Panc1 (cell line): ENCODE data around the gene ZNRF3. TPM values are rescaled to one million over a fixed set of nuclear protein-coding genes. Genes with fewer than 3 reads are reported as not detected.

Experiments used
- ATAC-seq: fragments of 200-7000 bp; cut with Tn5 transposase; 2 replicates; pipeline ENCODE4 v1.9.1; 2020; ENCODE audit warnings: mild to moderate bottlenecking, moderate library complexity
- BruUV-seq: library from RNA; stranded (reverse); fragments of 400-500 nt; replicated peaks from 2 replicates; lab custom pipeline; 2021; lab: Mats Ljungman, UMichigan
- CTCF ChIA-PET: fragments of 300-600 bp; sonication (Branson Sonifier 250); formaldehyde crosslinking; loops from one replicate; lab custom pipeline; 2022; ENCODE audit warnings: antibody characterized with exemption; lab: Charles Lee
- POLR2A ChIA-PET: fragments of 300-600 bp; sonication (Branson Sonifier 250); formaldehyde crosslinking; loops from one replicate; lab custom pipeline; 2022; ENCODE audit warnings: antibody characterized with exemption; lab: Charles Lee
- DNase-seq: peaks from one replicate; pipeline ENCODE4 v3.0.0-alpha.2; 2010; ENCODE audit warnings: low read depth, low spot score
- H3K27ac ChIP-seq: 2 replicates; pipeline ENCODE4 v1.5.1; 2011; ENCODE audit warnings: mild to moderate bottlenecking, low read length, inconsistent platforms
- H3K27me3 ChIP-seq: fragments of 200-500 bp; sonication (Bioruptor generic); 2 replicates; pipeline ENCODE4 v1.6.0; 2014; ENCODE audit warnings: low read length, inconsistent platforms; ENCODE audit not compliant: control insufficient read depth, insufficient read depth
- H3K36me3 ChIP-seq: fragments of 200-500 bp; sonication (Bioruptor generic); 2 replicates; pipeline ENCODE4 v1.5.1; 2014; ENCODE audit warnings: inconsistent platforms, mild to moderate bottlenecking, low read length, moderate library complexity; ENCODE audit not compliant: control insufficient read depth, insufficient read depth
- H3K4me1 ChIP-seq: 2 replicates; pipeline ENCODE4 v1.5.1; 2011; ENCODE audit warnings: inconsistent platforms, mild to moderate bottlenecking, low read length, moderate library complexity; ENCODE audit not compliant: control insufficient read depth, insufficient read depth
- H3K4me3 ChIP-seq, 2 experiments: 2 replicates each; pipeline ENCODE4 v1.5.1; 2011 to 2012; ENCODE audit warnings: low read depth in 2 of 2, low read length in 2 of 2, mild to moderate bottlenecking in 2 of 2, inconsistent platforms in 1 of 2, moderate library complexity in 1 of 2
- H3K9me3 ChIP-seq: fragments of 200-500 bp; sonication (Bioruptor generic); 2 replicates; pipeline ENCODE4 v1.5.1; 2014; ENCODE audit warnings: low read depth, mild to moderate bottlenecking, inconsistent platforms, low read length, moderate library complexity; ENCODE audit not compliant: control insufficient read depth, insufficient read depth
- POLR2AphosphoS5 ChIP-seq: IDR thresholded peaks from 2 replicates; pipeline ENCODE4 v1.6.1; 2012; ENCODE audit warnings: mild to moderate bottlenecking, low read depth, low read length, moderate library complexity
- SIN3A ChIP-seq: IDR thresholded peaks from 2 replicates; pipeline ENCODE4 v1.6.1; 2012; ENCODE audit warnings: low read depth, mild to moderate bottlenecking, low read length, moderate library complexity, borderline replicate concordance; ENCODE audit not compliant: insufficient read depth
- TCF7L2 ChIP-seq: IDR thresholded peaks from 2 replicates; pipeline ENCODE4 v1.6.1; 2011; ENCODE audit warnings: mild to moderate bottlenecking, low read depth, low read length, inconsistent platforms
- in situ Hi-C: cut with HindIII; loops from 2 replicates; pipeline ENCODE4 v1.10.0; 2016; ENCODE audit warnings: low sequenced_read_pairs, low pct_unique_long_range_greater_than_20kb
- intact Hi-C: fragments of 100-400 bp; cut with micrococcal nuclease; formaldehyde crosslinking; loops from one replicate; pipeline ENCODE4 v1.10.0; 2022; ENCODE audit not compliant: unreplicated experiment
- total RNA-seq: library from RNA; stranded (reverse); gene quantifications from one replicate; pipeline ENCODE4 v1.2.1, GENCODE V29; 2021; ENCODE audit not compliant: unreplicated experiment
- TF ChIP-seq, protein P1 (sequence below): fragments of 450-650 bp; IDR thresholded peaks from 2 replicates; pipeline ENCODE4 v1.5.1; 2017; ENCODE audit warnings: mild to moderate bottlenecking
- TF ChIP-seq, protein P2 (sequence below), 2 experiments: IDR thresholded peaks; 2 replicates each; pipeline ENCODE4 v1.6.1; 2011 to 2012; ENCODE audit warnings: low read depth in 2 of 2, control low read depth in 1 of 2, low read length in 1 of 2, mild to moderate bottlenecking in 1 of 2, moderate library complexity in 1 of 2; ENCODE audit not compliant: insufficient read depth in 1 of 2

ZNRF3 gene
- total RNA-seq, 1 experiment from 2014 or later: 7.3 TPM

DNA sequence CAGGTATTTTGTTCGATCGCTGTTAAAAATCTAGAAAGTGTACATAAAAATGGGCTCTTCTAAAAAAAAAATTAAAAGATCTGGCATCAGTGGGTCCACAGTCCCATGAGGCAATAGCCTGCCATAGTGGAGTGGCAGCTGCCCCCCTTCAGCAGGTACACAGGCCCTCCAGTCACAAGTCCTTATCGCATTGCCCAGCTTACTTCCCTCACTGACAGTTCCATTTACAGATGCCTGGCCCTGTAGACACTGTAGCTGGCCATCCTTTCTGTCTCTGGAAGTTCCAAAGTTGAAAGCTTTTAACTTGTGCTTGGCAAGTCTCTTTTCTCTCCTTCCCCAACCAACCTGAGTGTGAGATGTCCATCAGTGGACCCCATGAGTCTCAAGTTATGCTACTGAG is 11.4 kb downstream of the ZNRF3 start:
- no peaks in the 10 kb centered on the region for H3K27me3 ChIP-seq
- no peaks in the 10 kb centered on the region for H3K36me3 ChIP-seq
- no peak overlapping the region for H3K27ac ChIP-seq
- CTCF ChIA-PET: no interaction called here
- H3K4me1 ChIP-seq: no peaks in the 10 kb centered on the region
- H3K9me3 ChIP-seq: no peaks in the 10 kb centered on the region
- TF ChIP-seq TCF7L2 (no peak), POLR2AphosphoS5 (no peak), SIN3A (no peak)
- TF ChIP-seq, protein P1, sequence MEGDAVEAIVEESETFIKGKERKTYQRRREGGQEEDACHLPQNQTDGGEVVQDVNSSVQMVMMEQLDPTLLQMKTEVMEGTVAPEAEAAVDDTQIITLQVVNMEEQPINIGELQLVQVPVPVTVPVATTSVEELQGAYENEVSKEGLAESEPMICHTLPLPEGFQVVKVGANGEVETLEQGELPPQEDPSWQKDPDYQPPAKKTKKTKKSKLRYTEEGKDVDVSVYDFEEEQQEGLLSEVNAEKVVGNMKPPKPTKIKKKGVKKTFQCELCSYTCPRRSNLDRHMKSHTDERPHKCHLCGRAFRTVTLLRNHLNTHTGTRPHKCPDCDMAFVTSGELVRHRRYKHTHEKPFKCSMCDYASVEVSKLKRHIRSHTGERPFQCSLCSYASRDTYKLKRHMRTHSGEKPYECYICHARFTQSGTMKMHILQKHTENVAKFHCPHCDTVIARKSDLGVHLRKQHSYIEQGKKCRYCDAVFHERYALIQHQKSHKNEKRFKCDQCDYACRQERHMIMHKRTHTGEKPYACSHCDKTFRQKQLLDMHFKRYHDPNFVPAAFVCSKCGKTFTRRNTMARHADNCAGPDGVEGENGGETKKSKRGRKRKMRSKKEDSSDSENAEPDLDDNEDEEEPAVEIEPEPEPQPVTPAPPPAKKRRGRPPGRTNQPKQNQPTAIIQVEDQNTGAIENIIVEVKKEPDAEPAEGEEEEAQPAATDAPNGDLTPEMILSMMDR: no peak
- TF ChIP-seq, protein P2, sequence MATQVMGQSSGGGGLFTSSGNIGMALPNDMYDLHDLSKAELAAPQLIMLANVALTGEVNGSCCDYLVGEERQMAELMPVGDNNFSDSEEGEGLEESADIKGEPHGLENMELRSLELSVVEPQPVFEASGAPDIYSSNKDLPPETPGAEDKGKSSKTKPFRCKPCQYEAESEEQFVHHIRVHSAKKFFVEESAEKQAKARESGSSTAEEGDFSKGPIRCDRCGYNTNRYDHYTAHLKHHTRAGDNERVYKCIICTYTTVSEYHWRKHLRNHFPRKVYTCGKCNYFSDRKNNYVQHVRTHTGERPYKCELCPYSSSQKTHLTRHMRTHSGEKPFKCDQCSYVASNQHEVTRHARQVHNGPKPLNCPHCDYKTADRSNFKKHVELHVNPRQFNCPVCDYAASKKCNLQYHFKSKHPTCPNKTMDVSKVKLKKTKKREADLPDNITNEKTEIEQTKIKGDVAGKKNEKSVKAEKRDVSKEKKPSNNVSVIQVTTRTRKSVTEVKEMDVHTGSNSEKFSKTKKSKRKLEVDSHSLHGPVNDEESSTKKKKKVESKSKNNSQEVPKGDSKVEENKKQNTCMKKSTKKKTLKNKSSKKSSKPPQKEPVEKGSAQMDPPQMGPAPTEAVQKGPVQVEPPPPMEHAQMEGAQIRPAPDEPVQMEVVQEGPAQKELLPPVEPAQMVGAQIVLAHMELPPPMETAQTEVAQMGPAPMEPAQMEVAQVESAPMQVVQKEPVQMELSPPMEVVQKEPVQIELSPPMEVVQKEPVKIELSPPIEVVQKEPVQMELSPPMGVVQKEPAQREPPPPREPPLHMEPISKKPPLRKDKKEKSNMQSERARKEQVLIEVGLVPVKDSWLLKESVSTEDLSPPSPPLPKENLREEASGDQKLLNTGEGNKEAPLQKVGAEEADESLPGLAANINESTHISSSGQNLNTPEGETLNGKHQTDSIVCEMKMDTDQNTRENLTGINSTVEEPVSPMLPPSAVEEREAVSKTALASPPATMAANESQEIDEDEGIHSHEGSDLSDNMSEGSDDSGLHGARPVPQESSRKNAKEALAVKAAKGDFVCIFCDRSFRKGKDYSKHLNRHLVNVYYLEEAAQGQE (IDR thresholded peaks at IDR 0.05; ENCODE audit: insufficient read depth in 1 of 2, low read depth in 2 of 2, low read length in 1 of 2): no peak
- POLR2A ChIA-PET: no interaction called here
- H3K4me3 ChIP-seq: no peak overlapping the region
- BruUV-seq: no TSS peak
- DNase-seq: no peak
- in situ Hi-C loops (no loop called here), intact Hi-C loops (no loop called here)
- ATAC-seq: no peak

DNA sequence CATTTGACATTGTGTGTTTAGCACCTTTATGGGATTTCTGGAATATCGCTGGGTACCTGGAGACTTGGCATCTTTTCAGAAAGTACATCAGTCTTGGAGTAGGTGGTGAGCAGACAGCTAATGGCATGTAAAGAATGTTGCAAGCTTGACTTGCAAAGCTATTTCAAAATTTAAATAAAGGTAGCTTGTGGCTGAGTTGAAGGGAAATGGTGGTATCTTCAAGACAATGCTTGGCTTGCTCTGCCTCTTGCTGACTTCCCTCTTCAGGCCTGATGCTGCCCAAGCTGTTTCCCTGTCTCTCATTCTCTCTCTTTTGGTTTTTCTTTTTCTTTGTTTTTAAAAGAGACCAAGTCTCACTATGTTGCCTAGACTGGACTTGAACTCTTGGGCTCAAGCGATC is 13.2 kb downstream of the ZNRF3 start:
- intact Hi-C loops (no loop called here), in situ Hi-C loops (no loop called here)
- POLR2A ChIA-PET: no interaction called here
- no peak for ATAC-seq
- TF ChIP-seq POLR2AphosphoS5 (no peak), TCF7L2 (no peak)
- Histone ChIP-seq H3K4me1 (no peaks in the 10 kb centered on the region), H3K27me3 (no peaks in the 10 kb centered on the region), H3K4me3 (no peak overlapping the region), H3K36me3 (no peaks in the 10 kb centered on the region), H3K27ac (no peak overlapping the region), H3K9me3 (no peaks in the 10 kb centered on the region)
- BruUV-seq: no TSS peak
- DNase-seq: no peak
- CTCF ChIA-PET: no interaction called here

DNA sequence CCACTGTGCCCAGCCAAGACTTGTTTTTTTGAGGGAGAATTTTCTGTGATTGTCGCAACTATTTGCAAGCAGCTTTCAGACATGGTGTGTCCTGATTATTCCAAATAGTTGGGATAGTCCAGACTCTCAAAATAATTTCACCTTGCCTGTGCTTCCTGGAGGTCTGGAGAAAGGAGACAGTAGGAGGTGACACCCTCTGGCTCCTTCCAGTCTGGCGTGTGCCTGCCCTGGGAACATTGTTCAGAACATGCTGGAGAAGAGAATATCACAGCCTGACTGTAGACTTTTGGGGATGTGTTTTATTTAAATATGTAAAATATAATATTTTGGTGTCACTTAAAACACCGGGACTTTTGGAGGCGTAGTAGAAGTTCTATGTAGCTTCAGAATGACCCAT is 14.9 kb downstream of the ZNRF3 start:
- in situ Hi-C loops (no loop called here), intact Hi-C loops (no loop called here)
- ChIA-PET POLR2A (no interaction called here), CTCF (no interaction called here)
- H3K4me1 ChIP-seq: no peaks in the 10 kb centered on the region
- no peak overlapping the region for H3K4me3 ChIP-seq
- DNase-seq (no peak), ATAC-seq (no peak)
- no peaks in the 10 kb centered on the region for H3K9me3 ChIP-seq
- no peak for TF ChIP-seq TCF7L2
- TF ChIP-seq, protein P2 (IDR thresholded peaks at IDR 0.05; ENCODE audit: insufficient read depth in 1 of 2, low read depth in 2 of 2, low read length in 1 of 2): no peak
- no peak for TF ChIP-seq SIN3A
- TF ChIP-seq POLR2AphosphoS5: no peak
- TF ChIP-seq, protein P1: no peak
- no peaks in the 10 kb centered on the region for H3K36me3 ChIP-seq
- H3K27me3 ChIP-seq: no peaks in the 10 kb centered on the region
- no peak overlapping the region for H3K27ac ChIP-seq
- no TSS peak for BruUV-seq
